PC-9 (cell line): Measurements from ENCODE around the gene FILIP1L. TPM values are rescaled to one million over a fixed set of nuclear protein-coding genes. Genes with fewer than 3 reads are reported as not detected.

Experiments
- BruUV-seq: library from RNA; stranded (reverse); fragments of 400-500 nt; replicated peaks from 2 replicates; lab custom pipeline; 2021; lab: Mats Ljungman, UMichigan
- CTCF ChIA-PET: fragments of 300-600 bp; sonication (Branson Sonifier 250); formaldehyde crosslinking; loops from one replicate; lab custom pipeline; 2022; ENCODE audit warnings: antibody characterized with exemption; lab: Charles Lee
- POLR2A ChIA-PET: fragments of 300-600 bp; sonication (Branson Sonifier 250); formaldehyde crosslinking; loops from one replicate; lab custom pipeline; 2022; ENCODE audit warnings: antibody characterized with exemption; ENCODE audit not compliant: unreplicated experiment; lab: Charles Lee
- DNase-seq, 2 experiments: peaks; one replicate each; pipeline versions ENCODE4 v3.0.0 to v3.0.0-alpha.2; 2015 to 2022; ENCODE audit warnings: mixed read lengths in 1 of 2
- H2AFZ ChIP-seq: fragments of 200-600 bp; sonication (generic); 2 replicates; pipeline ENCODE4 v1.8.1; 2017; ENCODE audit warnings: antibody characterized with exemption
- H3F3A ChIP-seq: fragments of 200-600 bp; sonication (generic); 2 replicates; pipeline ENCODE4 v1.8.1; 2017; ENCODE audit warnings: antibody characterized with exemption, mild to moderate bottlenecking, low read depth; ENCODE audit not compliant: insufficient read depth
- H3K27ac ChIP-seq: fragments of 200-600 bp; sonication (generic); 2 replicates; pipeline ENCODE4 v1.6.1; 2016; ENCODE audit warnings: mixed run types
- H3K27me3 ChIP-seq: fragments of 200-600 bp; sonication (generic); 2 replicates; pipeline ENCODE4 v1.6.1; 2016; ENCODE audit warnings: low read depth, mixed run types; ENCODE audit not compliant: insufficient read depth
- H3K36me3 ChIP-seq: fragments of 200-600 bp; sonication (generic); 2 replicates; pipeline ENCODE4 v1.6.1; 2016; ENCODE audit warnings: low read depth, mixed run types
- H3K4me1 ChIP-seq: fragments of 200-600 bp; sonication (generic); replicated peaks from 2 replicates; pipeline ENCODE4 v1.6.1; 2016; ENCODE audit warnings: mixed run types; ENCODE audit not compliant: insufficient read depth
- H3K4me2 ChIP-seq: fragments of 200-600 bp; sonication (generic); 2 replicates; pipeline ENCODE4 v1.6.1; 2017; ENCODE audit warnings: mixed run types
- H3K4me3 ChIP-seq: fragments of 200-600 bp; sonication (generic); 2 replicates; pipeline ENCODE4 v1.6.1; 2016; ENCODE audit warnings: mixed run types
- H3K79me2 ChIP-seq: fragments of 200-600 bp; sonication (generic); 2 replicates; pipeline ENCODE4 v1.6.1; 2017; ENCODE audit warnings: low read depth, mixed run types
- H3K9me2 ChIP-seq: fragments of 200-600 bp; sonication (generic); 2 replicates; pipeline ENCODE4 v1.8.1; 2017; ENCODE audit warnings: mild to moderate bottlenecking; ENCODE audit not compliant: insufficient read depth
- H3K9me3 ChIP-seq: fragments of 200-600 bp; sonication (generic); 2 replicates; pipeline ENCODE4 v1.8.1; 2016; ENCODE audit warnings: low read depth; ENCODE audit not compliant: insufficient read depth
- H4K20me1 ChIP-seq: fragments of 200-600 bp; sonication (generic); 2 replicates; pipeline ENCODE4 v1.8.1; 2017; ENCODE audit not compliant: insufficient read depth
- CTCF ChIP-seq: fragments of 200-600 bp; sonication (generic); conservative IDR thresholded peaks from 2 replicates; pipeline ENCODE4 v1.6.1; 2017; ENCODE audit warnings: mixed run types, antibody characterized with exemption, mild to moderate bottlenecking, moderate library complexity
- EZH2 ChIP-seq: fragments of 200-600 bp; sonication (generic); IDR thresholded peaks from 2 replicates; pipeline ENCODE4 v1.8.0; 2017; ENCODE audit warnings: antibody characterized with exemption, low read depth
- intact Hi-C: fragments of 100-400 bp; cut with micrococcal nuclease; formaldehyde crosslinking; loops from one replicate; pipeline ENCODE4 v1.10.0; 2022; ENCODE audit not compliant: unreplicated experiment
- total RNA-seq: library from RNA; stranded (reverse); gene quantifications from 2 replicates; pipeline ENCODE4 v1.2.3, GENCODE V29; 2021

Gene FILIP1L
- total RNA-seq, 1 experiment from 2014 or later, result 16.8 TPM

GRCh38 chr3:99901200-99901926, 212.9 kb downstream of the FILIP1L start:
- Histone ChIP-seq H2AFZ (no peak overlapping the region), H3K27me3 (no peaks in the 10 kb centered on the region), H3K4me2 (peak overlapping the region; percentile 69), H3K27ac (peak overlapping the region; percentile 93), H3K4me3 (peak overlapping the region; percentile 30; the same call in 1 of the 2 replicates), H3K9me3 (no peaks in the 10 kb centered on the region), H3K36me3 (no peaks in the 10 kb centered on the region), H3K9me2 (no peaks in the 10 kb centered on the region), H3K79me2 (peaks cover 69% of the 10 kb centered on the region), H3K4me1 (peaks cover 58% of the 10 kb centered on the region), H3F3A (peaks cover 41% of the 10 kb centered on the region), H4K20me1 (no peaks in the 10 kb centered on the region)
- intact Hi-C loops, result loop anchor here (1.0 to 5.0 kb wide), 4 partner anchors 9 to 196 kb away; no protein-coding TSS in a partner anchor
- peak; percentile 55 to 99 for DNase-seq
- CTCF ChIA-PET, result interaction anchor here (0.7 to 1.4 kb wide), 3 partner anchors 58 to 353 kb away, joined by 3 to 5 read pairs (median 4); no protein-coding TSS in a partner anchor
- no TSS peak for BruUV-seq
- no peak for TF ChIP-seq CTCF
- no peak for TF ChIP-seq EZH2
- POLR2A ChIA-PET, result interaction anchor here (0.5 to 1.1 kb wide), 10 partner anchors 9 to 896 kb away, joined by 3 to 21 read pairs (median 4); no protein-coding TSS in a partner anchor

- H3K27me3 ChIP-seq, result no peaks in the 10 kb centered on the region
- ChIA-PET POLR2A (no interaction called here), CTCF (no interaction called here)
- peaks cover 46% of the 10 kb centered on the region for H3F3A ChIP-seq
- H3K4me2 ChIP-seq, result peak overlapping the region; percentile 69
- 0 out of 2 replicates have a peak, but pooled peaks cover 4% of the 10 kb centered on the region for H3K9me3 ChIP-seq
- H3K9me2 ChIP-seq, result no peaks in the 10 kb centered on the region
- H4K20me1 ChIP-seq, result no peaks in the 10 kb centered on the region
- no peak for TF ChIP-seq CTCF
- TF ChIP-seq EZH2, result no peak
- DNase-seq, result no peak
- no TSS peak for BruUV-seq
- no peaks in the 10 kb centered on the region for H3K36me3 ChIP-seq
- peaks cover 69% of the 10 kb centered on the region for H3K4me1 ChIP-seq
- H3K4me3 ChIP-seq, result peak overlapping the region; percentile 30; the same call in 1 of the 2 replicates
- H3K27ac ChIP-seq, result peak overlapping the region; percentile 93
- intact Hi-C loops, result loop anchor here (2.0 to 5.0 kb wide), 2 partner anchors 103 to 197 kb away; no protein-coding TSS in a partner anchor
- H3K79me2 ChIP-seq, result peaks cover 59% of the 10 kb centered on the region
- H2AFZ ChIP-seq, result no peak overlapping the region
Observed at GRCh38 chr3:99900248-99900647, 214.1 kb downstream of the FILIP1L start.

- TF ChIP-seq CTCF (no peak), EZH2 (no peak)
- Histone ChIP-seq H3K4me1 (peaks cover 70% of the 10 kb centered on the region), H4K20me1 (no peaks in the 10 kb centered on the region), H3K79me2 (peaks cover 52% of the 10 kb centered on the region), H2AFZ (no peak overlapping the region), H3K4me3 (no peak overlapping the region), H3K27ac (no peak overlapping the region), H3K4me2 (no peak overlapping the region), H3K36me3 (no peaks in the 10 kb centered on the region), H3K27me3 (no peaks in the 10 kb centered on the region), H3K9me2 (no peaks in the 10 kb centered on the region), H3K9me3 (0 out of 2 replicates have a peak, but pooled peaks cover 6% of the 10 kb centered on the region), H3F3A (peaks cover 46% of the 10 kb centered on the region)
- POLR2A ChIA-PET, result interaction anchor here (0.6 kb wide), 1 partner anchor 10 kb away, joined by 9 read pairs; no protein-coding TSS in a partner anchor
- CTCF ChIA-PET, result no interaction called here
- intact Hi-C loops, result loop anchor here (2.0 to 5.0 kb wide), 3 partner anchors 103 to 363 kb away; partner anchors contain the start of gene TBC1D23
- no TSS peak for BruUV-seq
- no peak for DNase-seq
Observed at GRCh38 chr3:99899603-99900002, 214.7 kb downstream of the FILIP1L start.
